Left ventricle myocardium superior (tissue), 1 donor: ENCODE data around the gene APEX2. TPM values are rescaled to one million over a fixed set of nuclear protein-coding genes. Genes with fewer than 3 reads are reported as not detected.

Experiments
- total RNA-seq: library from RNA; stranded (reverse); fragmentation: NEBNext Ultra II Directional; extraction: Animal tissue kit (Norgen Biotek cat#: 25700); gene quantifications from one replicate; pipeline ENCODE4 v1.2.1, GENCODE V29; 2021
- donor health status: DM: no; HTN: yes; CAD: no; lungs with severe emphysema.

Gene APEX2
- total RNA-seq, 1 donor from 2014 or later = 7.7 TPM

Other genes with a start within 250 kb of the APEX2 start
- not detected for gene ITIH6, start 202.1 kb upstream of the APEX2 start, total RNA-seq
- 60.3 TPM for gene MAGED2, start 192.6 kb upstream of the APEX2 start, total RNA-seq
- gene TRO, start 79.5 kb upstream of the APEX2 start, total RNA-seq = 2.1 TPM
- gene PFKFB1, start 6.2 kb upstream of the APEX2 start, total RNA-seq = 0.22 TPM
- gene ALAS2, start 30.6 kb downstream of the APEX2 start, total RNA-seq = not detected
- not detected for gene PAGE2B, start 74.7 kb downstream of the APEX2 start, total RNA-seq
- not detected for gene PAGE2, start 88.7 kb downstream of the APEX2 start, total RNA-seq
- not detected for gene PAGE5, start 220.0 kb downstream of the APEX2 start, total RNA-seq